ENCODE results near the gene GAPDHS.

Gene GAPDHS

DNA sequence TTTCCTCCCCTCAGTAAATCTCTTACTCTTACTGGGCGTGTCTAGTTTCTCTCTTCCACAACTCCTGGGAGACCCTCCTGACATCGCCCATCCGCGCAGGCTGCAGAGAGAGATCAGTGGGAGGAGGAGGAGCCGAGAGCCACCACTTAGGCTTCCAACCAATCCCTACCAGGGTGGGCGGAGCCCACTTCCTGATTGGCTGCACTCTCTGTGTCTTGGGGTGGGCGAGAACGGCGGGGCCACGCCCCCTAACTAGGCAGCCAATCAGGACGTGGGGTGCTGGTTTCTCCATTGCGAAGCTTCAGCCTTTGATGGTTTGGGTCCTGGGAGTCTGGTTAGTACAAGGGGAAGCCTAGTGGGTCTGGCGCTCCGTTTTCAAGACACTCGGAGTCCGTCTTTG, 52.6 kb downstream of the GAPDHS start, which contains the start of gene PMIS2:
Gene PMIS2 (plus strand): TSS at position 326 of the 400 bp plus-strand sequence. CDS start 87 bp downstream, outside the sequence.
- DNase-seq, result peak; percentile 42
- H3K36me3 ChIP-seq (ENCODE audit: insufficient read depth, low read length), result no peaks in the 10 kb centered on the region
- TF ChIP-seq, protein P1, sequence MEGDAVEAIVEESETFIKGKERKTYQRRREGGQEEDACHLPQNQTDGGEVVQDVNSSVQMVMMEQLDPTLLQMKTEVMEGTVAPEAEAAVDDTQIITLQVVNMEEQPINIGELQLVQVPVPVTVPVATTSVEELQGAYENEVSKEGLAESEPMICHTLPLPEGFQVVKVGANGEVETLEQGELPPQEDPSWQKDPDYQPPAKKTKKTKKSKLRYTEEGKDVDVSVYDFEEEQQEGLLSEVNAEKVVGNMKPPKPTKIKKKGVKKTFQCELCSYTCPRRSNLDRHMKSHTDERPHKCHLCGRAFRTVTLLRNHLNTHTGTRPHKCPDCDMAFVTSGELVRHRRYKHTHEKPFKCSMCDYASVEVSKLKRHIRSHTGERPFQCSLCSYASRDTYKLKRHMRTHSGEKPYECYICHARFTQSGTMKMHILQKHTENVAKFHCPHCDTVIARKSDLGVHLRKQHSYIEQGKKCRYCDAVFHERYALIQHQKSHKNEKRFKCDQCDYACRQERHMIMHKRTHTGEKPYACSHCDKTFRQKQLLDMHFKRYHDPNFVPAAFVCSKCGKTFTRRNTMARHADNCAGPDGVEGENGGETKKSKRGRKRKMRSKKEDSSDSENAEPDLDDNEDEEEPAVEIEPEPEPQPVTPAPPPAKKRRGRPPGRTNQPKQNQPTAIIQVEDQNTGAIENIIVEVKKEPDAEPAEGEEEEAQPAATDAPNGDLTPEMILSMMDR (IDR thresholded peaks at IDR 0.05; ENCODE audit: borderline replicate concordance, extremely low read depth, low read length, poor library complexity, severe bottlenecking), result no peak
- no peak for TF ChIP-seq EZH2 (IDR thresholded peaks at IDR 0.05; ENCODE audit: borderline replicate concordance, low read depth, low read length, severe bottlenecking)

DNA sequence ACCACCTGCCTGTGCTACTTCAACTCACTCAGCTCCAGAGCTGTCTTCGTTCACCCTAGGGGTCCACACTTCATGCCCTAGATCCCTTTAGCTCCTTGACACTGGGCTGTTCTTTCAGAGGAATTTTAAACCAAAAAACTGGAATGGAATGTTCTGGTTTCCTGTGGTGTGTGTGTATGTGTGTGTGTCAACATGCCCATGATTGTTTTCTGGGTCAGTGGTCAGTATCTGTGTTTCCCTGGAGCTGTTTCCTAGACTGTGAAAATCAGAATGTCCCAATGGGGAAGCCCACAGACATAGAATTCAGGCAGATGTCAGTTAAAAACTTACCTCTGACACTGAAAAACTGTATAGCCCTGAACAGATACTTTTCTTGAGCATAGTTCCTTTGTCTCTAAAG, 54.1 kb downstream of the GAPDHS start:
- Histone ChIP-seq H3K4me1 (ENCODE audit: insufficient read depth, low read length) (no peaks in the 10 kb centered on the region), H3K79me2 (ENCODE audit: insufficient read depth, low read length) (no peaks in the 10 kb centered on the region), H3K9me3 (ENCODE audit: insufficient read depth, low read length, severe bottlenecking) (no peaks in the 10 kb centered on the region), H3K27me3 (ENCODE audit: insufficient read depth, low read length, poor library complexity) (no peaks in the 10 kb centered on the region), H4K20me1 (ENCODE audit: insufficient read depth, low read length) (no peaks in the 10 kb centered on the region), H2AFZ (ENCODE audit: low read depth, low read length) (no peak overlapping the region), H3K27ac (ENCODE audit: low read length) (no peak overlapping the region), H3K36me3 (ENCODE audit: insufficient read depth, low read length) (no peaks in the 10 kb centered on the region), H3K9ac (ENCODE audit: low read depth, low read length) (no peak overlapping the region), H3K4me3 (ENCODE audit: low read depth in 1 of 2, low read length in 2 of 2) (no peak overlapping the region), H3K4me2 (ENCODE audit: insufficient read depth, low read length) (no peak overlapping the region)
- TF ChIP-seq EZH2 (IDR thresholded peaks at IDR 0.05; ENCODE audit: borderline replicate concordance, low read depth, low read length, severe bottlenecking), result no peak
- TF ChIP-seq, protein P1 (IDR thresholded peaks at IDR 0.05; ENCODE audit: borderline replicate concordance, extremely low read depth, low read length, poor library complexity, severe bottlenecking), result no peak
- DNase-seq (no peak), ATAC-seq (ENCODE audit: insufficient read depth, low read depth) (no peak)

More for the DNA sequence above, 52.6 kb downstream of the GAPDHS start, which contains the start of gene PMIS2:
- Histone ChIP-seq H3K27me3 (ENCODE audit: insufficient read depth, low read length, poor library complexity) (no peaks in the 10 kb centered on the region), H3K27ac (ENCODE audit: low read length) (no peak within 1 kb of the TSS), H3K79me2 (ENCODE audit: insufficient read depth, low read length) (no peaks in the 10 kb centered on the region), H2AFZ (ENCODE audit: low read depth, low read length) (no peak within 1 kb of the TSS), H3K4me2 (ENCODE audit: insufficient read depth, low read length) (no peak within 1 kb of the TSS), H3K9ac (ENCODE audit: low read depth, low read length) (no peak within 1 kb of the TSS), H3K9me3 (ENCODE audit: insufficient read depth, low read length, severe bottlenecking) (no peaks in the 10 kb centered on the region), H4K20me1 (ENCODE audit: insufficient read depth, low read length) (no peaks in the 10 kb centered on the region), H3K4me1 (ENCODE audit: insufficient read depth, low read length) (no peaks in the 10 kb centered on the region), H3K4me3 (ENCODE audit: low read depth in 1 of 2, low read length in 2 of 2) (no peak within 1 kb of the TSS)
- peak; percentile 68 for ATAC-seq (ENCODE audit: insufficient read depth, low read depth)

DNA sequence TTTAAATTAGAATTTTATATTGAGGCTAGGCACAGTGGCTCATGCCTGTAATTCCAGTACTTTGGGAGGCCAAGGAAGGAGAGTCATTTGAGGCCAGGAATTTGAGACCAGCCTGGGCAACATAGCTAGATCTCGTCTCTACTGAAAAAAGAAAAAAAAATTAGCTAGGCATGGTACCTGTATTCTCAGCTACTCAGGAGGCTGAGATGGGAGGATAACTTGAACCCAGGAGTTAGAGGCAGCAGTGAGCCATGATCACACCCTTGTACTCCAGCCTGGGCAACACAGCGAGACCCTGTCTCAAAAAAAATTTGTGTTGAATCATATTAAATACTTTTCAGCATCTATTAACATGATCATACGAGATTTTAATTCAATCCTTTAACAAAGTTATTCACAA, 57.6 kb downstream of the GAPDHS start:
- H3K4me2 ChIP-seq (ENCODE audit: insufficient read depth, low read length), result no peak overlapping the region
- H3K4me3 ChIP-seq (ENCODE audit: low read depth in 1 of 2, low read length in 2 of 2), result no peak overlapping the region
- ATAC-seq (ENCODE audit: insufficient read depth, low read depth) (no peak), DNase-seq (no peak)
- no peak overlapping the region for H3K27ac ChIP-seq (ENCODE audit: low read length)
- no peak for TF ChIP-seq EZH2 (IDR thresholded peaks at IDR 0.05; ENCODE audit: borderline replicate concordance, low read depth, low read length, severe bottlenecking)
- TF ChIP-seq, protein P1 (IDR thresholded peaks at IDR 0.05; ENCODE audit: borderline replicate concordance, extremely low read depth, low read length, poor library complexity, severe bottlenecking), result no peak
- H2AFZ ChIP-seq (ENCODE audit: low read depth, low read length), result no peak overlapping the region
- no peaks in the 10 kb centered on the region for H3K36me3 ChIP-seq (ENCODE audit: insufficient read depth, low read length)
- no peaks in the 10 kb centered on the region for H3K9me3 ChIP-seq (ENCODE audit: insufficient read depth, low read length, severe bottlenecking)
- no peak overlapping the region for H3K9ac ChIP-seq (ENCODE audit: low read depth, low read length)
- H3K4me1 ChIP-seq (ENCODE audit: insufficient read depth, low read length), result no peaks in the 10 kb centered on the region
- no peaks in the 10 kb centered on the region for H4K20me1 ChIP-seq (ENCODE audit: insufficient read depth, low read length)
- no peaks in the 10 kb centered on the region for H3K27me3 ChIP-seq (ENCODE audit: insufficient read depth, low read length, poor library complexity)
- H3K79me2 ChIP-seq (ENCODE audit: insufficient read depth, low read length), result no peaks in the 10 kb centered on the region

DNA sequence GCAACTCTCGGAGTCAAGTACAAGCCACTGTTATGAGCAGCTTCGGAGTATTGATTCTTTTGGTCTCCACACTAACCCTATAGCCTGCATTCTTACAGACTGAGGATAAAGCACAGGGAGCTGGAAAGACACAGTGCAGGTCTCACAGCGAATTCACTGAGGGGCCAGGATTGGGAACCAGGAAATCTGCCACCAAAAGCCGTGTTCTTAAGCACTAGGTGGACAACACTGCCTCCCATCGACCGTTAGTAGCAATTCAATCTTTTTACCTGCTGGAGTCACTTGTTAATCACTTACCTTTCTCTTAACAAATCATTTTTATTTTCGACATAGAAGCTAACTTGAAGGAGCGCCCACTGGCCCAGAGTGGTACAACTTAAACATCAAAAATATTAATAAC, 59.0 kb downstream of the GAPDHS start:
- Histone ChIP-seq H3K9ac (ENCODE audit: low read depth, low read length) (no peak overlapping the region), H3K79me2 (ENCODE audit: insufficient read depth, low read length) (no peaks in the 10 kb centered on the region), H3K4me1 (ENCODE audit: insufficient read depth, low read length) (no peaks in the 10 kb centered on the region), H3K4me2 (ENCODE audit: insufficient read depth, low read length) (no peak overlapping the region), H3K36me3 (ENCODE audit: insufficient read depth, low read length) (no peaks in the 10 kb centered on the region), H3K9me3 (ENCODE audit: insufficient read depth, low read length, severe bottlenecking) (no peaks in the 10 kb centered on the region), H2AFZ (ENCODE audit: low read depth, low read length) (peak overlapping the region; percentile 62; the same call in 1 of the 2 replicates), H3K27me3 (ENCODE audit: insufficient read depth, low read length, poor library complexity) (no peaks in the 10 kb centered on the region), H4K20me1 (ENCODE audit: insufficient read depth, low read length) (no peaks in the 10 kb centered on the region), H3K4me3 (ENCODE audit: low read depth in 1 of 2, low read length in 2 of 2) (no peak overlapping the region), H3K27ac (ENCODE audit: low read length) (no peak overlapping the region)
- DNase-seq (no peak), ATAC-seq (ENCODE audit: insufficient read depth, low read depth) (no peak)
- no peak for TF ChIP-seq EZH2 (IDR thresholded peaks at IDR 0.05; ENCODE audit: borderline replicate concordance, low read depth, low read length, severe bottlenecking)
- TF ChIP-seq, protein P1 (IDR thresholded peaks at IDR 0.05; ENCODE audit: borderline replicate concordance, extremely low read depth, low read length, poor library complexity, severe bottlenecking), result peak; percentile 65
